ENCODE data around the gene ERICH4. TPM values are rescaled to one million over a fixed set of nuclear protein-coding genes. Genes with fewer than 3 reads are reported as not detected.

Gene ERICH4
- total RNA-seq, 1 experiment from 2014 or later = not detected

DNA sequence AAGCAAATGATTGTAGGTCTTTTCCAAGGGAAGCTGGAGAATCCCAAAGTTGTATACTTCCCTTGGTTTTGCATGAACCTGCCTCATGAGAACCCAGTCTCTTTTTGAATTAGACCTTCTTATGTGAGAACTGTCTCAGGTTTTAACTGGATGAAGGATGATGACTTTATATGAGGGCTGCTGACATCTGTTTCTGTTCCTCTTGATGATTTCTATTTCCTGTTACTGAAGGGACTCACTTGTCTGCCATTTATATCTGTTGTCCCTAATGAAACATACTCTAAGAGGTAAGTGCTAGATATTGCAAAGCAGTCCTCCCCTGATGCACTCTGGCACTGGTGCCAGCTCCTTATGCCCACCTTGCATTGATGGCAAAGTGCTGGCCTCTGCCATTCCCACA is 33.6 kb downstream of the ERICH4 start:
- no peaks in the 10 kb centered on the region for H3K9me3 Mint-ChIP-seq (ENCODE audit: low read depth, unreplicated experiment)
- no TSS peak for BruUV-seq (replicated peaks)
- no peak for DNase-seq
- peaks cover 100% of the 10 kb centered on the region for H3K27me3 Mint-ChIP-seq (ENCODE audit: unreplicated experiment)
- H3K36me3 Mint-ChIP-seq (ENCODE audit: insufficient read depth, unreplicated experiment) = no peaks in the 10 kb centered on the region
- no peaks in the 10 kb centered on the region for H3K4me1 Mint-ChIP-seq (ENCODE audit: low read depth, unreplicated experiment)
- no peak overlapping the region for H3K27ac Mint-ChIP-seq (ENCODE audit: unreplicated experiment)
- CTCF ChIA-PET = no interaction called here
- TF ChIP-seq, protein P1, sequence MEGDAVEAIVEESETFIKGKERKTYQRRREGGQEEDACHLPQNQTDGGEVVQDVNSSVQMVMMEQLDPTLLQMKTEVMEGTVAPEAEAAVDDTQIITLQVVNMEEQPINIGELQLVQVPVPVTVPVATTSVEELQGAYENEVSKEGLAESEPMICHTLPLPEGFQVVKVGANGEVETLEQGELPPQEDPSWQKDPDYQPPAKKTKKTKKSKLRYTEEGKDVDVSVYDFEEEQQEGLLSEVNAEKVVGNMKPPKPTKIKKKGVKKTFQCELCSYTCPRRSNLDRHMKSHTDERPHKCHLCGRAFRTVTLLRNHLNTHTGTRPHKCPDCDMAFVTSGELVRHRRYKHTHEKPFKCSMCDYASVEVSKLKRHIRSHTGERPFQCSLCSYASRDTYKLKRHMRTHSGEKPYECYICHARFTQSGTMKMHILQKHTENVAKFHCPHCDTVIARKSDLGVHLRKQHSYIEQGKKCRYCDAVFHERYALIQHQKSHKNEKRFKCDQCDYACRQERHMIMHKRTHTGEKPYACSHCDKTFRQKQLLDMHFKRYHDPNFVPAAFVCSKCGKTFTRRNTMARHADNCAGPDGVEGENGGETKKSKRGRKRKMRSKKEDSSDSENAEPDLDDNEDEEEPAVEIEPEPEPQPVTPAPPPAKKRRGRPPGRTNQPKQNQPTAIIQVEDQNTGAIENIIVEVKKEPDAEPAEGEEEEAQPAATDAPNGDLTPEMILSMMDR (IDR thresholded peaks at IDR 0.05; ENCODE audit: unreplicated experiment) = no peak
- intact Hi-C loops (cut with micrococcal nuclease; ENCODE audit: unreplicated experiment) = no loop called here
- H3K4me3 Mint-ChIP-seq (ENCODE audit: low read depth, unreplicated experiment) = no peak overlapping the region

DNA sequence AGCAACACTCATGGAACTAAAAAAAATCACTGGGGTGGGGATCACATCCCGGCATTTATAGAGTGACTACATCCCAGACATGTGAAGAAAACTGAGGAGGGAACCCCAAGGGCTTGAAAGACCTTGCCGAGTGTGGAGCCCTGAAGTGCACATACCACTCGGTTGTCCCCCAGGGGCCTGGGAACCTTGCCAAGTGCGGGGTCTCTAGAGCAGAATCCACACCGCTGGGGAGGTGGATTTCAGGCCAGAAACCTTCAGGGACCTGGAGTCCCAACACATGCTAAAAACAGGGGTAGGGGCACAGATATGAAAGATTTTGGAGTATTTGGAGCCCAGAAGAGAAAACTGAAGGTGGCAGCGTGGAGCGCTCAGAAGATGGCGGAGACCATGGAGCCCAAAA is 35.2 kb downstream of the ERICH4 start:
- CTCF ChIA-PET = no interaction called here
- no TSS peak for BruUV-seq (replicated peaks)
- intact Hi-C loops (cut with micrococcal nuclease; ENCODE audit: unreplicated experiment) = no loop called here
- no peak for DNase-seq
- Mint-ChIP-seq H3K4me1 (ENCODE audit: low read depth, unreplicated experiment) (no peaks in the 10 kb centered on the region), H3K36me3 (ENCODE audit: insufficient read depth, unreplicated experiment) (no peaks in the 10 kb centered on the region), H3K27me3 (ENCODE audit: unreplicated experiment) (peaks cover 100% of the 10 kb centered on the region), H3K27ac (ENCODE audit: unreplicated experiment) (no peak overlapping the region), H3K9me3 (ENCODE audit: low read depth, unreplicated experiment) (no peaks in the 10 kb centered on the region), H3K4me3 (ENCODE audit: low read depth, unreplicated experiment) (no peak overlapping the region)
- TF ChIP-seq, protein P1 (IDR thresholded peaks at IDR 0.05; ENCODE audit: unreplicated experiment) = no peak

- no peak overlapping the region for H3K4me3 Mint-ChIP-seq (ENCODE audit: low read depth, unreplicated experiment)
- no peak for DNase-seq
- peaks cover 100% of the 10 kb centered on the region for H3K27me3 Mint-ChIP-seq (ENCODE audit: unreplicated experiment)
- TF ChIP-seq, protein P1 (IDR thresholded peaks at IDR 0.05; ENCODE audit: unreplicated experiment) = no peak
- intact Hi-C loops (cut with micrococcal nuclease; ENCODE audit: unreplicated experiment) = no loop called here
- no TSS peak for BruUV-seq (replicated peaks)
- H3K4me1 Mint-ChIP-seq (ENCODE audit: low read depth, unreplicated experiment) = no peaks in the 10 kb centered on the region
- H3K27ac Mint-ChIP-seq (ENCODE audit: unreplicated experiment) = no peak overlapping the region
- no peaks in the 10 kb centered on the region for H3K36me3 Mint-ChIP-seq (ENCODE audit: insufficient read depth, unreplicated experiment)
- H3K9me3 Mint-ChIP-seq (ENCODE audit: low read depth, unreplicated experiment) = no peaks in the 10 kb centered on the region
- CTCF ChIA-PET = interaction anchor here (0.5 to 0.7 kb wide), 2 partner anchors 233 to 766 kb away, joined by 3 to 4 read pairs; no protein-coding TSS in a partner anchor
These were observed 36.2 kb downstream of the ERICH4 start for GRCh38 chr19:41478875-41479756.

DNA sequence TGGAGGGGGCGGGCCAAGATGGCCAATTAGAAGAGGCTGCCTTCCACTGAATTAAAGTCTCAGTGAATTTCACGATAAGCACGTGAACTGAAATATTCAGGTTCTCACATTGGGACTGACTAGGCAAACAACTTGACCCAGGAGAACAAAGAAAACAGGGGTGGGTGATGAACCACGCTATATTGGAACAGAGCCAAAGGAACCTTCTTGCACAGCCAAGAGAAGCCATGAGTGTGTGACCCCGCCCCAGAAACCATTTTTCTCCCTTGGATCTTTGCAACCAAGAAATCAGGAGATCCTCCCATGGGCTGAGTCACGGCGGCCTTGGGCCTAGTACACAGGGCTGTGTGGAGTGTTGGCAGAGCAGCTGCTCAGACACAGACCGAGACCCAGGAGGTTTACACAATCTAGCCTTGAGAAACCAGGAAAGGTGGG is 36.8 kb downstream of the ERICH4 start:
- H3K9me3 Mint-ChIP-seq (ENCODE audit: low read depth, unreplicated experiment) = no peaks in the 10 kb centered on the region

More for the DNA sequence above, 36.8 kb downstream of the ERICH4 start:
- peaks cover 100% of the 10 kb centered on the region for H3K27me3 Mint-ChIP-seq (ENCODE audit: unreplicated experiment)
- no peak for DNase-seq
- H3K36me3 Mint-ChIP-seq (ENCODE audit: insufficient read depth, unreplicated experiment) = no peaks in the 10 kb centered on the region
- no TSS peak for BruUV-seq (replicated peaks)
- intact Hi-C loops (cut with micrococcal nuclease; ENCODE audit: unreplicated experiment) = no loop called here
- TF ChIP-seq, protein P1 (IDR thresholded peaks at IDR 0.05; ENCODE audit: unreplicated experiment) = no peak
- H3K4me3 Mint-ChIP-seq (ENCODE audit: low read depth, unreplicated experiment) = no peak overlapping the region
- CTCF ChIA-PET = interaction anchor here (0.5 kb wide), 1 partner anchor 767 kb away, joined by 3 read pairs; no protein-coding TSS in a partner anchor
- no peak overlapping the region for H3K27ac Mint-ChIP-seq (ENCODE audit: unreplicated experiment)
- H3K4me1 Mint-ChIP-seq (ENCODE audit: low read depth, unreplicated experiment) = no peaks in the 10 kb centered on the region

Data from Calu3 (cell line).